ENCODE results near the gene UBAC2. TPM values are rescaled to one million over a fixed set of nuclear protein-coding genes. Genes with fewer than 3 reads are reported as not detected.

The UBAC2 gene
- polyA plus RNA-seq, 3 donors: 59.6 to 113 (median 96.7) TPM

- intact Hi-C loops (cut with micrococcal nuclease): loop anchor here (5.0 to 10.0 kb wide), 3 partner anchors 54 to 94 kb away; no protein-coding TSS in a partner anchor
- H3K9me3 ChIP-seq (replicated peaks in 1 of 2; ENCODE audit: control insufficient read depth in 1 of 2, insufficient read depth in 1 of 2, low read length in 2 of 2): no peaks in the 10 kb centered on the region
- Mint-ChIP-seq H3K4me3 (no peak overlapping the region), H3K27ac (peak overlapping the region; percentile 53 to 81 (median 66)), H3K27me3 (ENCODE audit: low read depth in 3 of 3) (peaks cover 0 to 1% (median 0%) of the 10 kb centered on the region in 3 donors), H3K9me3 (no peaks in the 10 kb centered on the region), H3K4me1 (peaks cover 68% of the 10 kb centered on the region), H3K36me3 (peaks cover 64 to 70% of the 10 kb centered on the region in 2 donors)
- no peak overlapping the region for H3K4me3 ChIP-seq (replicated peaks in 1 of 3; ENCODE audit: low read depth in 2 of 3, low read length in 3 of 3)
- peak overlapping the region in 1 of 2 donors; percentile 70 for H3K27ac ChIP-seq (ENCODE audit: low read depth in 1 of 2, low read length in 2 of 2)
- no peak for DNase-seq
- WGBS (ENCODE audit: insufficient coverage): 36% methylated on average over 2 of the region's 3 CpGs
- no peak overlapping the region for H2AFZ ChIP-seq (ENCODE audit: insufficient read depth, low read depth, low read length, poor library complexity, severe bottlenecking)
- no peaks in the 10 kb centered on the region for H3K27me3 ChIP-seq (ENCODE audit: control insufficient read depth in 2 of 2, insufficient read depth in 2 of 2, low read length in 2 of 2)
- H4K20me1 ChIP-seq (ENCODE audit: insufficient read depth, low read length): no peaks in the 10 kb centered on the region
- H3K9ac ChIP-seq (ENCODE audit: insufficient read depth, low read length, poor library complexity, severe bottlenecking): no peak overlapping the region
- peaks cover 46 to 57% of the 10 kb centered on the region in 2 donors for H3K4me1 ChIP-seq (ENCODE audit: control insufficient read depth in 1 of 2, insufficient read depth in 2 of 2, low read length in 2 of 2)
- no peak for TF ChIP-seq CTCF (IDR thresholded peaks at IDR 0.05)
- peaks cover 17 to 38% of the 10 kb centered on the region in 2 donors for H3K36me3 ChIP-seq (replicated peaks in 1 of 2; ENCODE audit: control insufficient read depth in 1 of 2, insufficient read depth in 2 of 2, low read length in 2 of 2)
- H3K4me2 ChIP-seq (replicated peaks; ENCODE audit: extremely low read depth, low read length, poor library complexity, severe bottlenecking): no peak overlapping the region
- H3K79me2 ChIP-seq (ENCODE audit: insufficient read depth, low read length): no peaks in the 10 kb centered on the region
Measured at GRCh38 chr13:99378985-99379733, 178.5 kb downstream of the UBAC2 start.

- H3K36me3 ChIP-seq (replicated peaks in 1 of 2; ENCODE audit: control insufficient read depth in 1 of 2, insufficient read depth in 2 of 2, low read length in 2 of 2): peaks cover 17 to 45% of the 10 kb centered on the region in 2 donors
- intact Hi-C loops (cut with micrococcal nuclease): loop anchor here (5.0 to 10.0 kb wide), 5 partner anchors 43 to 115 kb away; no protein-coding TSS in a partner anchor
- peaks cover 0 to 1% (median 0%) of the 10 kb centered on the region in 3 donors for H3K27me3 Mint-ChIP-seq (ENCODE audit: low read depth in 3 of 3)
- no peak for TF ChIP-seq CTCF (IDR thresholded peaks at IDR 0.05)
- H2AFZ ChIP-seq (ENCODE audit: insufficient read depth, low read depth, low read length, poor library complexity, severe bottlenecking): no peak overlapping the region
- H3K27me3 ChIP-seq (ENCODE audit: control insufficient read depth in 2 of 2, insufficient read depth in 2 of 2, low read length in 2 of 2): no peaks in the 10 kb centered on the region
- H3K27ac Mint-ChIP-seq: peak overlapping the region in 3 of 7 donors; percentile 58 to 73 (median 71)
- no peaks in the 10 kb centered on the region for H4K20me1 ChIP-seq (ENCODE audit: insufficient read depth, low read length)
- H3K4me2 ChIP-seq (replicated peaks; ENCODE audit: extremely low read depth, low read length, poor library complexity, severe bottlenecking): no peak overlapping the region
- H3K27ac ChIP-seq (ENCODE audit: low read depth in 1 of 2, low read length in 2 of 2): peak overlapping the region in 1 of 2 donors; percentile 70
- H3K9ac ChIP-seq (ENCODE audit: insufficient read depth, low read length, poor library complexity, severe bottlenecking): no peak overlapping the region
- H3K4me3 ChIP-seq (replicated peaks in 1 of 3; ENCODE audit: low read depth in 2 of 3, low read length in 3 of 3): no peak overlapping the region
- peaks cover 63 to 72% of the 10 kb centered on the region in 2 donors for H3K36me3 Mint-ChIP-seq
- H3K79me2 ChIP-seq (ENCODE audit: insufficient read depth, low read length): no peaks in the 10 kb centered on the region
- H3K4me1 ChIP-seq (ENCODE audit: control insufficient read depth in 1 of 2, insufficient read depth in 2 of 2, low read length in 2 of 2): peaks cover 41 to 48% of the 10 kb centered on the region in 2 donors
- no peak for DNase-seq
- H3K9me3 Mint-ChIP-seq: no peaks in the 10 kb centered on the region
- no peak overlapping the region for H3K4me3 Mint-ChIP-seq
- peaks cover 61% of the 10 kb centered on the region for H3K4me1 Mint-ChIP-seq
- WGBS (ENCODE audit: insufficient coverage): 98% methylated on average over 12 of the region's 16 CpGs
- H3K9me3 ChIP-seq (replicated peaks in 1 of 2; ENCODE audit: control insufficient read depth in 1 of 2, insufficient read depth in 1 of 2, low read length in 2 of 2): no peaks in the 10 kb centered on the region
Measured at GRCh38 chr13:99379856-99380801, 179.5 kb downstream of the UBAC2 start.

Measured in CD14-positive monocyte (primary cell).